ENCODE data around the gene ARAP3. TPM values are rescaled to one million over a fixed set of nuclear protein-coding genes. Genes with fewer than 3 reads are reported as not detected.
A peak's percentile ranks its signal among the peaks of the same experiment; 100 is the strongest.

Gene ARAP3
- total and polyA plus RNA-seq, 8 donors = 1.2 to 11.9 (median 2.3) TPM

DNA sequence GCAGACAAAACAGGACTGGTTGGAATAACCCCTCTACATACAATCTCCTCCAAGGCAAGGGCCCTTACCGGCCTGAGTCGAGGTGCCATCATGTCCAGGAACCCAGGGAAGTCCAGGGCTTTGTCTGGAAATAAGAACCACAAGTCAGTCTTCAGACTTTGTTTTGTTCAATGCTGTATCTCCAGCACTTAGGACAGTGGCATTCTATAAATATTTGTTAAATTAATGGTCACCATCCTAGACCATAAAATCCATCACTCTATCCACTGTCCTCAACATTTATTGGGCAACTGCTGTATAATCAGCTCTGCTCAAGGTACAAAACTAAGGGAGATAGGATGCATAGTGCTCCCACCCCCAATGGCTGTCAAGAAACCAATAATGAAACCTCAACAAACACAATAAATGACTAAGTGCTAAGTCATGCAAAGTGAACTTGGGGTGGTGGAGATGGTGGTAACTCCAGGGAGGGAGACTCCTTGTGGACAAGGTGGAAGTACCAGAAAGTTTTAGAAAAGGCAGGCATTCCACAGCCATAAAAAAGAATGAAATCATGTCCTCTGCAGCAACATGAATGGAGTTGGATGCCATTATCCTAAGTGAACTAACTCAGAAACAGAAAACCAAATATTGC lies 40.3 kb downstream of the ARAP3 start:
- no peak for TF ChIP-seq CTCF (IDR thresholded peaks at IDR 0.05)
- ATAC-seq (no peak), DNase-seq (no peak), FAIRE-seq (no peak)
- H3K9me3 ChIP-seq = no peaks in the 10 kb centered on the region
- no peaks in the 10 kb centered on the region for H3K36me3 ChIP-seq
- H3K27me3 ChIP-seq = no peaks in the 10 kb centered on the region
- no peak overlapping the region for H3K27ac ChIP-seq
- intact Hi-C loops (cut with DNase I) = no loop called here
- H3K4me3 ChIP-seq = no peak overlapping the region
- 77 to 87% methylated on average over 2 of the region's 2 CpGs for WGBS, 2 donors
- H3K4me1 ChIP-seq = no peaks in the 10 kb centered on the region

DNA sequence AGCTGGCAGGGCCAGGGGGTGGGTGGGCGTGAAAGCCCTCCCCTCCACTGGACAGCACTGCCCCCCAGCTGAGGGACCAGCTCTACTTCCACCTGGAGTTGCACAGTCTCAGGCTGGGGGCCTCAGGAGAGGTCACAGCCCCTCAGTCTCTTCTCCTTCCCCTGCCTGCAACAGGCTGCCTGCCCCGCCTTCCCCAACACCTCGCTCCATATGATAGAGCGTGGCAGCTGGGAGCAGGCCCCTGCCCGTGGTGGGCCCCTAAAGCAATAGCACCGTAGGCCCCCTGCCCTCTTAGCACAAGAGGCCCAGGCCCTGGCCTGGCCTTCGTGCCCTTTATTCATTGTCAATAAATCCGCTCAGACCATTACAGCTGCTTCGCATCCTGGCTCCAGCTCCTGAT lies 41.3 kb downstream of the ARAP3 start:
- Histone ChIP-seq H3K36me3 (no peaks in the 10 kb centered on the region), H3K4me3 (no peak overlapping the region)
- no peak for DNase-seq

DNA sequence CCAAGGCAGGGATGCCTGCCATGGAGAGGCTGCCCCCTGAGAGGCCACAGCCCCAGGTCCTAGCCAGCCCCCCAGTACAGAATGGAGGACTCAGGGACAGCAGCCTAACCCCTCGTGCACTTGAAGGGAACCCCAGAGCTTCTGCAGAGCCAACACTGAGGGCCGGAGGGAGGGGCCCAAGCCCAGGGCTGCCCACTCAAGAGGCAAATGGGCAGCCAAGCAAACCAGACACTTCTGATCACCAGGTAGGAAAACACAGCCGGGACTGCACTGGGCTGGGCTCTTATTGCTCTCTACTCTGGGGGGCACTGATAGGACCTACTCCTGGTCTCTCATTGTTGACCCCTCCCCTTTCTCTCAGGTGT lies 42.0 kb downstream of the ARAP3 start:
- Histone ChIP-seq H3K4me3 (no peak overlapping the region), H3K27me3 (no peaks in the 10 kb centered on the region), H3K27ac (no peak overlapping the region), H3K9me3 (no peaks in the 10 kb centered on the region), H3K36me3 (no peaks in the 10 kb centered on the region), H3K4me1 (peaks cover 8 to 10% (median 9%) of the 10 kb centered on the region in 3 donors)
- no peak for FAIRE-seq
- intact Hi-C loops (cut with DNase I) = no loop called here
- TF ChIP-seq CTCF (IDR thresholded peaks at IDR 0.05) = no peak
- WGBS, 2 donors = 82 to 89% methylated on average over 3 of the region's 3 CpGs
- no peak for ATAC-seq
- no peak for DNase-seq

More for the DNA sequence above, 41.3 kb downstream of the ARAP3 start:
- 86 to 91% methylated on average over 9 of the region's 9 CpGs for WGBS, 2 donors
- Histone ChIP-seq H3K4me1 (peaks cover 3 to 4% (median 3%) of the 10 kb centered on the region in 3 donors), H3K27ac (no peak overlapping the region), H3K9me3 (no peaks in the 10 kb centered on the region), H3K27me3 (no peaks in the 10 kb centered on the region)
- ATAC-seq (no peak), FAIRE-seq (no peak)
- intact Hi-C loops (cut with DNase I) = no loop called here
- no peak for TF ChIP-seq CTCF (IDR thresholded peaks at IDR 0.05)

DNA sequence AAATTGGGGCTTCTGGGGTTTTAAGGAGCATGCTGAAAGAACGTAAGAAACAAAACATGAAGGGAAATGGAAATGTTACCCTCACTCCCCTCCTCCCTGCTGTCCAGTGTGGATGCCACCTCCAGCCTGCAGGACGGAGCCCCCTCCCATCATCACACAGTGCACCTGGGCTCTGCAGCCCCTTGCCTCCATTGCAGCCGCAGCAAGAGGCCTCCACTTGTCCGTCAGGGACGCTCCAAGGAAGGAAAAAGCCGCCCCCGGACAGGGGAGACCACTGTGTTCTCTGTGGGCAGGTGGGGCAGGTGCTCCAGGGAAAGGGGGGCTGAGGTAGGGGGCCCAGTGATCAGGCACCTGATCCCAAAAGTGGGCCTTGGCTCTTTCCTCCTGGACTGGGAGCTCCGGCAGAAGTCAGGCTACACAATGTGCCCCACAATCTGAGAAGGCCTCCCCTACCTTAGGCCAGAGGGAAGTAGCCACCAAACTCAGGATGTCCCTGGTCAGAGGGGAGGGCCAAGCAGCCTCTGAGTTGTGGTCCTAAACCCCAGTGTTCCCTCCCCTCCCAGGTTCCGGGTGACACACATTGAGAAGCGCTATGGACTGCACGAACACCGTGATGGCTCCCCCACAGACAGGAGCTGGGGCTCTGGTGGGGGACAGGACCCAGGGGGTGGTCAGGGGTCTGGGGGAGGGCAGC lies 42.5 kb downstream of the ARAP3 start:
- Histone ChIP-seq H3K9me3 (no peaks in the 10 kb centered on the region), H3K4me1 (peaks cover 8 to 15% (median 9%) of the 10 kb centered on the region in 3 donors), H3K27me3 (no peaks in the 10 kb centered on the region), H3K36me3 (no peaks in the 10 kb centered on the region), H3K4me3 (no peak overlapping the region), H3K27ac (no peak overlapping the region)
- no peak for TF ChIP-seq CTCF (IDR thresholded peaks at IDR 0.05)
- no peak for ATAC-seq
- no peak for FAIRE-seq
- intact Hi-C loops (cut with DNase I) = no loop called here
- WGBS, 2 donors = 91 to 95% methylated on average over 8 to 12 of the region's 12 CpGs
- DNase-seq = peak in 1 of 6 donors; percentile 24

DNA sequence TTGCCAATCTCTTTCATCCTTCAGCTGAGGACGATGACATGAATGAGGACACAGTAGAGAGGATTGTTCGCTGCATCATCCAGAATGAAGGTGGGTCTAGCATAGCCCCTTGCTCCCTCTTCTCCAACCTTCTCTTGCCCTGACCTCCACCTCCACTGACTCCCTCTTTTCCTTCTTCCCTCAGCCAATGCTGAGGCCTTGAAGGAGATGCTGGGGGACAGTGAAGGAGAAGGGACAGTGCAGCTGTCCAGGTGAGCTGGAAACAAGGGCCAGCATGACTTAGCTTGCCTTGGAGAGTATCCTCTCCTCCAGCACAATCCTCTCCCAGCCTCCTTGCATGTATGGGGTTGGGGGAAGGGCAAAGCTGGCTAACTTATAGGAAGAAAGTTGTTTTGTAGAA lies 43.3 kb downstream of the ARAP3 start:
- no peak for TF ChIP-seq CTCF (IDR thresholded peaks at IDR 0.05)
- no peaks in the 10 kb centered on the region for H3K9me3 ChIP-seq
- H3K27ac ChIP-seq = no peak overlapping the region
- H3K27me3 ChIP-seq = no peaks in the 10 kb centered on the region
- FAIRE-seq = no peak
- H3K4me1 ChIP-seq = peaks cover 8 to 17% (median 9%) of the 10 kb centered on the region in 3 donors
- no peaks in the 10 kb centered on the region for H3K36me3 ChIP-seq
- 95 to 100% methylated on average over 2 of the region's 2 CpGs for WGBS, 2 donors
- intact Hi-C loops (cut with DNase I) = no loop called here
- DNase-seq = no peak
- ATAC-seq = no peak
- no peak overlapping the region for H3K4me3 ChIP-seq
